ENCODE data around the gene ZNF506. TPM values are rescaled to one million over a fixed set of nuclear protein-coding genes. Genes with fewer than 3 reads are reported as not detected.

ZNF506 gene
- total RNA-seq, 1 experiment from 2014 or later, result 3.0 TPM

DNA sequence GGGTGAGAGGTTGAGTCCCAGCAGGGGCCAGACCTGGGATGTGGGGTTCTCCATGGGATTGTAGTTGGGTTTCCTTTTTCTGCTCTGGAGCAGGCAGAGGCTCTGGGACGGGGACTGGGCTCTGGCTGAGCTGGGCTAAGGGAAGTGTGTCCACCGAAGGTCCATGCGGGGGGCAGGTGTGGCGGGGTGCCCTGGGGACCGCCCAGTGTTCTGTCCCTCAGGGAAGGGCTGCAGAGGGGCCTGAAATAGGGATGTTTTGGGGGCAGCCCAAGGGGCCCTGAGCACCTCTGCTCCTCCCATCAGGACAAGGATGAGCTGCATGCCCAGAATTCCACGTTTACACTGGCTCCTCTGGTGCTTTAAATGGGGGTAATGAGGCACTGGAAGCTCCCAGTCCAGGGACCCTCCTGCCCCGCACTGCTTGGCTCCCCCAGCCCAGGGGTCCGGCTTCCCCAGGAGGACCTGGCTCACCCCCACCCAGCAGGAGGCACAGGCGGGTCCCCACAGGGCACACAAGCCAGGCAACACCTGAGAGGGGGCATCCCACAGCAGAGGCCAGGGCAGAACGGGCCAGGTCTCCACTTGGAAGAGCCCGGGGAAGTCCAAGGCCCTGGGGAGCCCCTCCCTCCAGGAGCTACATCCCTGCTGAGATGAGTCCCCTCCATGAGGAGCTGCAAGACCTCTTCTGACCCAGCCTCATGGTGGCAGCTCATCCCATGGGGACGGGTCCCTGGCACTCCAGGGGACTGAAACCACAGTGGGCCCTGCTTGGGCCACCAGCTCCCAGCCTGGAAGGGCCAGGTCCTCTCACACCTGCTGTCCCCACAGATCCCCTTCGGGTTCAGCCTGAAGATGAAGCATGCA lies 74.0 kb downstream of the ZNF506 start:
- H3K56ac ChIP-seq (ENCODE audit: insufficient read length, low read depth, low read length), result no peak overlapping the region
- no peak overlapping the region for H2BK20ac ChIP-seq (ENCODE audit: low read depth, low read length, poor library complexity, severe bottlenecking)
- H3K4me2 ChIP-seq (ENCODE audit: insufficient read depth, insufficient read length, low read length), result no peak overlapping the region
- no peak overlapping the region for H4K5ac ChIP-seq (ENCODE audit: insufficient read length, low read depth, low read length)
- DNase-seq, result no peak
- no peak overlapping the region for H2BK12ac ChIP-seq (ENCODE audit: insufficient read length, low read depth, low read length)
- no peak overlapping the region for H4K8ac ChIP-seq (replicated peaks; ENCODE audit: insufficient read length, low read depth, low read length)
- no peak overlapping the region for H2BK15ac ChIP-seq (ENCODE audit: low read depth, low read length)
- no peak overlapping the region for H3K27ac ChIP-seq (ENCODE audit: insufficient read length, low read depth, low read length)
- H3K79me1 ChIP-seq (ENCODE audit: insufficient read depth, low read depth, low read length, poor library complexity, severe bottlenecking), result no peaks in the 10 kb centered on the region
- Mint-ChIP-seq H3K27me3 (ENCODE audit: low read depth) (peaks cover 37% of the 10 kb centered on the region), H3K4me1 (no peaks in the 10 kb centered on the region), H3K9me3 (peaks cover 32 to 35% of the 10 kb centered on the region in 2 experiments), H3K4me3 (no peak overlapping the region), H3K36me3 (ENCODE audit: insufficient read depth in 1 of 3, low read depth in 3 of 3) (peaks cover 0 to 5% (median 4%) of the 10 kb centered on the region in 3 experiments; a peak in 3 of 7 replicates), H3K27ac (no peak overlapping the region)
- H3K27me3 ChIP-seq (ENCODE audit: insufficient read depth, low read length), result no peaks in the 10 kb centered on the region
- H2BK120ac ChIP-seq (ENCODE audit: low read depth, low read length, poor library complexity, severe bottlenecking), result no peak overlapping the region
- H2BK5ac ChIP-seq (ENCODE audit: insufficient read length, low read length), result no peak overlapping the region
- no CpG with 5 or more reads among the region's 13 CpGs for WGBS (ENCODE audit: extremely low coverage, insufficient read length, low lambda C conversion rate)
- H3K14ac ChIP-seq (ENCODE audit: insufficient read depth, low read length), result no peak overlapping the region; the same call in 1 of the 2 replicates
- no peaks in the 10 kb centered on the region for H3K23me2 ChIP-seq (ENCODE audit: insufficient read length, low read depth, low read length, poor library complexity, severe bottlenecking)
- TF ChIP-seq, protein P1, sequence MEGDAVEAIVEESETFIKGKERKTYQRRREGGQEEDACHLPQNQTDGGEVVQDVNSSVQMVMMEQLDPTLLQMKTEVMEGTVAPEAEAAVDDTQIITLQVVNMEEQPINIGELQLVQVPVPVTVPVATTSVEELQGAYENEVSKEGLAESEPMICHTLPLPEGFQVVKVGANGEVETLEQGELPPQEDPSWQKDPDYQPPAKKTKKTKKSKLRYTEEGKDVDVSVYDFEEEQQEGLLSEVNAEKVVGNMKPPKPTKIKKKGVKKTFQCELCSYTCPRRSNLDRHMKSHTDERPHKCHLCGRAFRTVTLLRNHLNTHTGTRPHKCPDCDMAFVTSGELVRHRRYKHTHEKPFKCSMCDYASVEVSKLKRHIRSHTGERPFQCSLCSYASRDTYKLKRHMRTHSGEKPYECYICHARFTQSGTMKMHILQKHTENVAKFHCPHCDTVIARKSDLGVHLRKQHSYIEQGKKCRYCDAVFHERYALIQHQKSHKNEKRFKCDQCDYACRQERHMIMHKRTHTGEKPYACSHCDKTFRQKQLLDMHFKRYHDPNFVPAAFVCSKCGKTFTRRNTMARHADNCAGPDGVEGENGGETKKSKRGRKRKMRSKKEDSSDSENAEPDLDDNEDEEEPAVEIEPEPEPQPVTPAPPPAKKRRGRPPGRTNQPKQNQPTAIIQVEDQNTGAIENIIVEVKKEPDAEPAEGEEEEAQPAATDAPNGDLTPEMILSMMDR (conservative IDR thresholded peaks at IDR 0.05), result no peak
- no peaks in the 10 kb centered on the region for H4K20me1 ChIP-seq (ENCODE audit: control insufficient read depth, insufficient read depth, insufficient read length)
- H3T11ph ChIP-seq (ENCODE audit: low read length), result no peak overlapping the region
- H3K9me3 ChIP-seq (ENCODE audit: control insufficient read depth, low read depth, low read length), result no peaks in the 10 kb centered on the region
- H3K79me2 ChIP-seq (ENCODE audit: insufficient read depth, low read length), result no peaks in the 10 kb centered on the region
- no peak overlapping the region for H2AK5ac ChIP-seq (ENCODE audit: insufficient read length, low read length)
- H3K23ac ChIP-seq (ENCODE audit: insufficient read length, low read depth, low read length), result no peak overlapping the region
- no peaks in the 10 kb centered on the region for H3K4me1 ChIP-seq (ENCODE audit: insufficient read depth, low read length)
- no peak overlapping the region for H3K4ac ChIP-seq (ENCODE audit: low read depth, low read length)
- no peak overlapping the region for H3K18ac ChIP-seq (ENCODE audit: insufficient read length, low read depth, low read length)
- H3K9ac ChIP-seq (ENCODE audit: extremely low read depth, insufficient read length, low read length), result no peak overlapping the region
- H4K91ac ChIP-seq (ENCODE audit: insufficient read length, low read depth, low read length), result no peak overlapping the region
- no peak overlapping the region for H2AFZ ChIP-seq (ENCODE audit: low read length)
